Spleen (tissue), 11 donors: Measurements from ENCODE around the gene ADRA2B. TPM values are rescaled to one million over a fixed set of nuclear protein-coding genes. Genes with fewer than 3 reads are reported as not detected.
A peak's percentile ranks its signal among the peaks of the same experiment; 100 is the strongest.
"Not testable (repeated sequence)": the region's sequence is repeated elsewhere in the genome, so short reads cannot be mapped to it uniquely, and the experiment has no call there.

ENCODE experiments used
- DNase-seq: peaks from one replicate; pipeline ENCODE4 v3.0.0-alpha.2; 2020
- H3K27ac ChIP-seq, 8 donors: fragments of 200-600 bp; sonication (generic) in 7 of 8; 1 replicate in 4 of 8; 2 replicates in 4 of 8; pipeline versions ENCODE4 v1.5.0 to v1.8.0; 2016 to 2021; ENCODE audit warnings: inconsistent platforms in 4 of 8, mild to moderate bottlenecking in 4 of 8, moderate library complexity in 1 of 8
- H3K27me3 ChIP-seq, 7 donors: fragments of 200-600 bp; sonication (generic) in 6 of 7; replicated peaks in 1 of 7; 1 replicate in 4 of 7; 2 replicates in 3 of 7; pipeline versions ENCODE4 v1.5.0 to v1.8.0; 2016 to 2021; ENCODE audit warnings: inconsistent platforms in 3 of 7, mild to moderate bottlenecking in 1 of 7
- H3K36me3 ChIP-seq, 6 donors: fragments of 200-600 bp; sonication (generic) in 5 of 6; 1 replicate in 4 of 6; 2 replicates in 2 of 6; pipeline versions ENCODE4 v1.5.0 to v1.8.0; 2016 to 2021; ENCODE audit warnings: inconsistent platforms in 2 of 6
- H3K4me1 ChIP-seq, 6 donors: fragments of 200-600 bp; sonication (generic) in 5 of 6; 1 replicate in 3 of 6; 2 replicates in 3 of 6; pipeline versions ENCODE4 v1.5.0 to v1.8.0; 2016 to 2021; ENCODE audit warnings: inconsistent platforms in 3 of 6
- H3K4me3 ChIP-seq, 8 donors: fragments of 200-600 bp; sonication (generic) in 7 of 8; 1 replicate in 4 of 8; 2 replicates in 4 of 8; pipeline versions ENCODE4 v1.5.0 to v1.8.0; 2016 to 2021; ENCODE audit warnings: inconsistent platforms in 4 of 8, mild to moderate bottlenecking in 4 of 8, moderate library complexity in 2 of 8
- H3K9me3 ChIP-seq, 8 donors: fragments of 200-600 bp; sonication (generic) in 7 of 8; 1 replicate in 4 of 8; 2 replicates in 4 of 8; pipeline versions ENCODE4 v1.5.0 to v1.8.0; 2016 to 2021; ENCODE audit warnings: inconsistent platforms in 4 of 8
- POLR2A ChIP-seq, 3 donors: fragments of 450-650 bp; IDR thresholded peaks; one replicate each; pipeline ENCODE4 v1.5.1; 2017; ENCODE audit warnings: antibody characterized with exemption in 3 of 3, mild to moderate bottlenecking in 1 of 3
- POLR2AphosphoS5 ChIP-seq, 3 donors: sonication (generic); formaldehyde crosslinking; IDR thresholded peaks; one replicate each; pipeline ENCODE4 v1.5.1; 2017; ENCODE audit warnings: antibody characterized with exemption in 3 of 3
- WGBS, 5 donors: extraction: QIAGEN DNeasy Blood & Tissue Kit in 3 of 5; methylation state at CpG; one replicate each; pipeline versions ENCODE4 v1.1.5 to v1.1.7; 2013 to 2018; 5-methylcytosine and 5-hydroxymethylcytosine counted together
- intact Hi-C: fragments of 100-400 bp; cut with DNase I; formaldehyde crosslinking; loops from one replicate; pipeline ENCODE4 v1.15.0; 2023; ENCODE audit warnings: low total_unique reads
- polyA plus RNA-seq, 3 donors: library from polyadenylated mRNA; stranded (reverse); fragments of 200-250 nt; gene quantifications; one replicate each; pipeline ENCODE4 v1.2.1, GENCODE V29; 2013
- total RNA-seq, 7 donors: library from RNA; depleted of rRNA in 3 of 7; stranded (reverse); fragments of >200 nt in 3 of 7; fragmentation: NEBNext Ultra II Directional in 4 of 7; extraction: Animal tissue kit (Norgen Biotek cat#: 25700) in 4 of 7; gene quantifications; one replicate each; pipeline versions ENCODE4 v1.1.0 to v1.2.1, GENCODE V29; 2016 to 2021
- TF ChIP-seq, protein P1 (sequence below), 11 experiments: fragments of 200-600 bp in 7 of 11; fragments of 450-650 bp in 4 of 11; sonication (generic) in 4 of 11; IDR thresholded peaks in 8 of 11; conservative IDR thresholded peaks in 3 of 11; 1 replicate in 7 of 11; 2 replicates in 4 of 11; pipeline versions ENCODE4 v1.4.0 to v1.8.0; 2016 to 2021; ENCODE audit warnings: antibody characterized with exemption in 11 of 11, inconsistent platforms in 4 of 11, mild to moderate bottlenecking in 1 of 11
- donor health status: healthy with polysubstance abuse.
- donor health status: DM: no; HTN: no; CAD: no; lungs with moderate emphysema.
- donor health status: DM: no; HTN: no; CAD: no.
- donor health status: Bipolar disorder and iron deficiency.
- donor health status: healthy.
- donor health status: DM: no; HTN: no; CAD: no.
- donor health status: DM: yes; HTN: yes; CAD: no.

The ADRA2B gene
- total and polyA plus RNA-seq, 10 donors: 1.8 to 14.2 (median 5.2) TPM

DNA sequence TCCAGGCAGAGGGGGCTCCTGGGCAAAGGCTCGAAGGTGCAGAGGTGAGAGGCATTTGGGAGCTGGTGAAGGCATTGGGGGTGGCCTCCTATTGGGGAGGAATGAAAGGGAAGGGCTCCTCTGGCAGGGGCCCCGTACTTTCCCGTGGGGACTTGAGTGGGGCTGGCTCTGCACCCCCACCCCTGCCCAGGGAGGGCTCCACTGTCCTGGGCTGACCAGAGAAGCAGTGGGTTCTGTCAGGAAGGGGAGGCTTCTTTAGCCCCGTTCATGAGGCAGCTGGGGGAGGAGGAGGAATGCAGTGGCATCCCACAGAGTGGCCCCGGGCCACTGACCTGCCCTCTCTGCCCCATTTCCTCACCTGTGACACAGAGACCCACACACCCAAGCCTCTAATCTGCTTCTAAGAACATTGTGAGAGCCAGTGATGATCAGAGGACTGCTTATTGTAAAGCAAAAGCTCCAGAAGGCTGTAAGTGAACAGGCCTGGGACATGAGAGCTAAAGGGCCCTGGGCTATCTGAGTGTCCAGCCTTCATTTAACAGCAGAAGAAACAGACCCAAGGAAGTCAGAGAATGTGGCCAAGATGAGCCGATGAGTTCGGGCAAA, 43.1 kb downstream of the ADRA2B start:
- intact Hi-C loops: no loop called here
- 71 to 86% (median 80%) methylated on average over 5 to 7 of the region's 7 CpGs for WGBS, 5 donors
- H3K36me3 ChIP-seq: no peaks in the 10 kb centered on the region
- no peaks in the 10 kb centered on the region for H3K27me3 ChIP-seq
- TF ChIP-seq, protein P1, sequence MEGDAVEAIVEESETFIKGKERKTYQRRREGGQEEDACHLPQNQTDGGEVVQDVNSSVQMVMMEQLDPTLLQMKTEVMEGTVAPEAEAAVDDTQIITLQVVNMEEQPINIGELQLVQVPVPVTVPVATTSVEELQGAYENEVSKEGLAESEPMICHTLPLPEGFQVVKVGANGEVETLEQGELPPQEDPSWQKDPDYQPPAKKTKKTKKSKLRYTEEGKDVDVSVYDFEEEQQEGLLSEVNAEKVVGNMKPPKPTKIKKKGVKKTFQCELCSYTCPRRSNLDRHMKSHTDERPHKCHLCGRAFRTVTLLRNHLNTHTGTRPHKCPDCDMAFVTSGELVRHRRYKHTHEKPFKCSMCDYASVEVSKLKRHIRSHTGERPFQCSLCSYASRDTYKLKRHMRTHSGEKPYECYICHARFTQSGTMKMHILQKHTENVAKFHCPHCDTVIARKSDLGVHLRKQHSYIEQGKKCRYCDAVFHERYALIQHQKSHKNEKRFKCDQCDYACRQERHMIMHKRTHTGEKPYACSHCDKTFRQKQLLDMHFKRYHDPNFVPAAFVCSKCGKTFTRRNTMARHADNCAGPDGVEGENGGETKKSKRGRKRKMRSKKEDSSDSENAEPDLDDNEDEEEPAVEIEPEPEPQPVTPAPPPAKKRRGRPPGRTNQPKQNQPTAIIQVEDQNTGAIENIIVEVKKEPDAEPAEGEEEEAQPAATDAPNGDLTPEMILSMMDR (IDR thresholded peaks at IDR 0.05 in 8 of 11, conservative IDR thresholded peaks at IDR 0.05 in 3 of 11): no peak
- TF ChIP-seq POLR2A (IDR thresholded peaks at IDR 0.05): no peak
- TF ChIP-seq POLR2AphosphoS5 (IDR thresholded peaks at IDR 0.05): no peak
- H3K4me3 ChIP-seq: no peak overlapping the region
- H3K27ac ChIP-seq: no peak overlapping the region
- peak; percentile 52 for DNase-seq
- H3K9me3 ChIP-seq: peaks cover 0 to 29% (median 19%) of the 10 kb centered on the region in 8 donors
- H3K4me1 ChIP-seq: peaks cover 0 to 6% (median 0%) of the 10 kb centered on the region in 6 donors

DNA sequence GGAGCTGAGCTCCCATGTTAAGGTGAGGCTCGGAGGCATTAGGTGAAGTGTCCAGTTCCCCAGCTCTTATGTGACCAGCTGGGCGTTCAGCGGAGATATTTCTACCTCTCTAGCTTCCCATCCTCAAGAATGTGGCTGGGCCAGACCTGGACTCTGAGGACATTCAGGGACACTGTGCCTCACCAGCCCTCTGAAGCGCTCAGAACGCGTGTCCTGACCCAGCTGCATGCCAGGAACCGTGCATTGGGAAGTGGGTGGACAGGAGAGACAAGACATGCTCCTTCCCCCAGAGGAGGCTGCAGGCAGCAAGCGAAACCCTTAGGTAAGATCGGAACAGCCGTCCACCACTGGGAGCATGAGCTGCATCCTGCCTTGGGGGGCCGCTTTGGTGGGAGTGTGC, 43.6 kb downstream of the ADRA2B start:
- Histone ChIP-seq H3K9me3 (peaks cover 0 to 29% (median 19%) of the 10 kb centered on the region in 8 donors), H3K4me3 (no peak overlapping the region), H3K27ac (no peak overlapping the region), H3K4me1 (peaks cover 0 to 6% (median 0%) of the 10 kb centered on the region in 6 donors), H3K27me3 (no peaks in the 10 kb centered on the region), H3K36me3 (no peaks in the 10 kb centered on the region)
- intact Hi-C loops: no loop called here
- WGBS, 5 donors: 84 to 94% (median 90%) methylated on average over 6 to 11 of the region's 11 CpGs
- no peak for DNase-seq
- TF ChIP-seq, protein P1 (IDR thresholded peaks at IDR 0.05 in 8 of 11, conservative IDR thresholded peaks at IDR 0.05 in 3 of 11): no peak
- TF ChIP-seq POLR2AphosphoS5 (IDR thresholded peaks at IDR 0.05) (no peak), POLR2A (IDR thresholded peaks at IDR 0.05) (no peak)

DNA sequence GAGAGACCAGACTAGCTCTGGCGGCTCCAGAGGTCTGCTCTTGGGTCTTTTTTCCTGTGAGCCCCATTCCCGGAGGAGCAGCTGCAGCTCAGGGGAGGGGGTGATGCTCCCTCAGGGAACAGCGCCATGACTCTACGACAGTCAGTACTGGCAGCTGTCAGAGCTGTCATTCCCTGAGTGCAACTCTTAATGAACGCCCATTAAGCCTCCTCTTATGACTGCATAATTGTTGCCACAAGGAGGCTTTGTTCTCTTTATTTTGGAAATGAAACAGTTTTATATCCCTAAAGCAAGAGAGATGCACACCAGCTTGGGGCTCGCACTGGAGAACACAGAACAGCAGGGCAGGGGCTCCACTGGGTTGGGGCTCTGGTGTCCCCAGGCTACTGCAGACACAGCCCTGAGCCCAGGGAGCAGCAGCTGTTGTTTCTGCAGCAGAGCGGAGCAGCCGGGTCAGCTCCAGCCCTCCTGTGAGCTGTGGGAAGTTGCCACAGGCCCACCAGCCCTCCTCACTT, 44.3 kb downstream of the ADRA2B start:
- H3K4me3 ChIP-seq, DNase-seq, intact Hi-C loops, H3K36me3 ChIP-seq, H3K27me3 ChIP-seq, H3K27ac ChIP-seq, H3K4me1 ChIP-seq: not testable (repeated sequence)
- H3K9me3 ChIP-seq: peaks cover 0 to 25% (median 17%) of the 10 kb centered on the region in 8 donors
- WGBS, 5 donors: 66 to 90% (median 81%) methylated on average over 4 to 8 of the region's 8 CpGs

DNA sequence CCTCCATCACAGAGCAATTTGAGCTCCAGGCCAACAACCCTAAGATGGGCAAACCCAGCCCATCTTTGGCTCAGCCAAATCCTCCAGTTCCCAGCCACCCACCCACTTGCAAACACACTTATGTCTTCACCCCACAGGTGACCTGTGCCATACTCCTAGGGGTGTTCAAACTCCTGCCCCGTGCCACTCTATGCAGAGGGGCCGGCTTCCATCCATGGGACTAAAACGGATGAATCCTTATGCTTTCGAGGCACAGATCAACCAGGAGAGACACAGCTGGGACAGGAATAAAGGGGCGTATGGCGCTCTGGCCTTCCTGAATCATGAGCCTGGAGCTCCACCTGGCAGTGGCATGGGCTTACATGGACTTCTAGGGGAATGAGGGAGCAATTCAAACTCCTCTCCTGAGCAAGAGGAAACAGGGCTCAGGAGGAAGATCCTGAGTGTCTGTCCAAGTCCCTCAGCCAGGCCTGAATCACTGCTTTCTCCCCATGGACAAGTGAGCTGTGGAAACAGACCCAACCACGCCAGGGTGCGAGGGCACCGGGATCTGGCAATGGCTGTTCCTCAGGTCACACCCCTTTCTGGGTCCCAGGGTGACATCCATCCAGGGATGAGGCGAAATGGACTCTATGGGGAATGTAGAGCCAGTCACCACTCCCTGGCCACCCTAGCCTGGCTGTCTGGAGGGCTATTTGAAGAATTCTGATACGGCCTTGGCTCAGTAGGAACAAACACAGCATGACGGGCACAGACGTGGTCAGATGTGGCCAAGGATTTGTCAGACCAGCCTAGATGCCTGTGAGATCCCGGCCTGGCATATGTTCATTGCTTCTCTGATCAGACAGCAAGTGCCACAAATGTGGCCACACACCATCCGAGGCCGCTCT, 45.0 kb downstream of the ADRA2B start:
- 88 to 96% (median 93%) methylated on average over 13 to 16 of the region's 16 CpGs for WGBS, 5 donors
- H3K4me3 ChIP-seq, H3K27me3 ChIP-seq, H3K4me1 ChIP-seq, DNase-seq, intact Hi-C loops, H3K36me3 ChIP-seq, H3K27ac ChIP-seq: not testable (repeated sequence)
- peaks cover 0 to 18% (median 11%) of the 10 kb centered on the region in 8 donors for H3K9me3 ChIP-seq

DNA sequence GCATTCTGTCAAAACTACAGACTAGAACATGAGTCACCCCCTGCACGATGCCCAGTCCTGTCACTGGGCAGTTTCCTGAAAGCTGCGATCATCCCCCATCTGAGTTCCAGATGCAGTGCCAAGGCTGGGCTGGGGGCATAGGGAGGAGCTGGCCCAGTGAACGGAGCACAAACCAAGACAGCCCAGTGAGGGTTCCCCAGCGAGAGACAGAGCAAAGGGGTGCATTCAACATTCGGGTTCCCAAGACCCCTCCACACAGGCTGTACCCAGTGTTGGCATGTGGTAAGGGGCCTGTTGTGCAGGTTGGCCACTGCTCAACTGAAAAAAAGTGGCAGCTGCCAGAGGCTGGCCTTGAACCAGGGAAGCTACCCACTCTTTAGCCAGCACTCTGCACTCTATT, 46.0 kb downstream of the ADRA2B start:
- intact Hi-C loops, DNase-seq, H3K4me3 ChIP-seq, H3K4me1 ChIP-seq, H3K9me3 ChIP-seq, H3K36me3 ChIP-seq, H3K27me3 ChIP-seq, H3K27ac ChIP-seq: not testable (repeated sequence)
- WGBS, 5 donors: 77 to 90% (median 78%) methylated on average over 5 of the region's 5 CpGs

DNA sequence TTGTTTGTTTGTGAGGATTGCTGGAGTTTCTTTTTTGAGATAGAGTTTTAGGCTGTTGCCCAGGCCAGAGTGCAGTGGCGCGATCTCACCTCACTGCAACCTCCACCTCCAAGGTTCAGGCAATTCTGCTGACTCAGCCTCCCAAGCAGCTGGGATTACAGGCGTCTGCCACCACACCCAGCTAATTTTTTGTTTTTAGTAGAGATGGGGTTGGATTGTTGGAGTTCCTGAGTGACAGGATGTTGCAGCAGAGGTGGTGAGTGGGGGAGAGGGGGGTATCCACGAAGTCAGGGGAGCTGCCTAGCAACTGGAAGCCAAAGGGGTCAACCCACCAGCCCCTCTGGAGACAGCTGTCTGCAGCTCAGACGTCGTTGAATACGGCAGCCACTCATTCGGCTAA, 46.5 kb downstream of the ADRA2B start:
- DNase-seq, H3K9me3 ChIP-seq, H3K36me3 ChIP-seq, H3K4me3 ChIP-seq, intact Hi-C loops, H3K4me1 ChIP-seq, H3K27me3 ChIP-seq, H3K27ac ChIP-seq: not testable (repeated sequence)
- 48 to 69% (median 58%) methylated on average over 5 to 6 of the region's 8 CpGs for WGBS, 5 donors

DNA sequence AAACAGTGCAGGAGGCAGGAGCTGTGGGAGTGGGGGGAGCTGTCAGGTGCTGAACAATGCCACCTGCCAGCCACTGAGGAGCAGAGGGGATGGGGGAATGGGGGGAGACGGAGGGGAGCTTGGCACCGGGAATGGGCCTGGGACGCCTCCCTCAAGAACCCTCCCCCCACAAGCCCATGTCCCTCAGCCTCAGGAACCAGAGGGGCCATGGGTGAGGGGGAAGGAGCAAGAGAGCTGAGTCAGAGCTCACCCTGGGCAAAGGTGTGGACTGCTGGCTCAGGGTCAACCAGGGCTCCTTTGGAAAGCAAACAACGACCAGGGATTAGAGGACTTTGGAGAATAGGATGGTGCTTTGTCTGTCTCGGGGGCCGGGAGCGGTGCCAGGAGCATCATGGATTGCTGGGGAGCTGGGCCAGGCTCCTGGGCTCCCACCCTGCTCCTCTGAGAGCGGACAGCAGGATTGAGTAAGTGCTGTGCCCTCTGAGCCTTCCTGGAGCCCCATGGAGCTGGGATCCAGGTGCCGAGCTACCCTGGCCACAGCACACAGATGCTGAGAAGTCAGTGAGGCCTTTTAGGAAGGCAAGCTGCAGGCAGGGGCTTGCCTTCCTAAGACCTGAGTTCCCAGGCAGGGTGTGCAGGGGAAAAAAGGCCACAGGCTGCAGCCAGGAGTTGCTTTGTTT, 48.3 kb downstream of the ADRA2B start:
- 63 to 87% (median 83%) methylated on average over 9 of the region's 9 CpGs for WGBS, 5 donors
- DNase-seq, H3K9me3 ChIP-seq, intact Hi-C loops, H3K27me3 ChIP-seq, H3K4me3 ChIP-seq, H3K36me3 ChIP-seq, H3K27ac ChIP-seq: not testable (repeated sequence)
- peaks cover 0 to 13% (median 3%) of the 10 kb centered on the region in 6 donors for H3K4me1 ChIP-seq

DNA sequence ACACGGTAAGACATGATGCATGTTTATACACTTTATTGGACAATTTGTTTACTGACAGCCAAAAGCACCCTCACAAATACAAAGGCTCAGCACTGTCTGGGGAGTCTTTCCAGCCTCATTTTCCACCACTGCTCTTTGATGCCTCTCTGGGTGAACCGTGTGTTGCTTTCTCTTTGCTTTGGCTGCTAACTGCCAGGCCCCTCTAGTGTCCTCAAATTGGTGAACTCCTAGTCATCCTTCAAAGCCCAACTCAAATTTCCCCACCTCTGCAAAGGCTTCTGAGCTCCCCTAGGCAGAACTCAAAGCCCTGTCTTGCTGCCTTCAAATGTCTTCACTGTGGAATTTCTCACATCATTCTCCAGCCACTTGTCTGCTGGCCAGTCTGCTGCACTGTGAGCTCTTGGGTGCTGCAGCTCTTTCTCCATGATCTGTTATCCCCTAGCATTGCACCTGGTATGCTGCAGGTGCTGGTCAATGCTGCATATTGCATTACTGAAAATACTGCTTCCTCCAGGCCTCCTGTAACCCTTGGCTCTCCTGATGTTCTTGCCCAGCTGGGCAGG, 49.2 kb downstream of the ADRA2B start:
- WGBS, 5 donors: 65 to 96% (median 84%) methylated on average over 2 of the region's 2 CpGs
- DNase-seq, H3K27ac ChIP-seq, H3K36me3 ChIP-seq, intact Hi-C loops, H3K4me3 ChIP-seq, H3K9me3 ChIP-seq, H3K27me3 ChIP-seq: not testable (repeated sequence)
- H3K4me1 ChIP-seq: peaks cover 0 to 16% (median 4%) of the 10 kb centered on the region in 6 donors
